HepG2 (cell line): ENCODE data around the gene CSNK2A1. TPM values are rescaled to one million over a fixed set of nuclear protein-coding genes. Genes with fewer than 3 reads are reported as not detected.

Experiments
- CBX5 ChIP-seq: sonication (generic); formaldehyde crosslinking; IDR thresholded peaks from 2 replicates; pipeline ENCODE4 v1.4.0; 2020; ENCODE audit warnings: missing genetic modification reagents, borderline replicate concordance
- CCDC6 ChIP-seq: sonication (generic); formaldehyde crosslinking; IDR thresholded peaks from 2 replicates; pipeline ENCODE4 v1.8.1; 2022; ENCODE audit warnings: mild to moderate bottlenecking, missing genetic modification reagents, moderate library complexity
- ELF3 ChIP-seq: IDR thresholded peaks from 2 replicates; pipeline ENCODE4 v1.6.1; 2016; ENCODE audit warnings: missing genetic modification reagents, missing compliant biosample characterization
- FOXO1 ChIP-seq: sonication (generic); formaldehyde crosslinking; IDR thresholded peaks from 2 replicates; pipeline ENCODE4 v1.4.0; 2020; ENCODE audit warnings: missing genetic modification reagents
- KDM6A ChIP-seq: IDR thresholded peaks from 2 replicates; pipeline ENCODE4 v1.6.1; 2016; ENCODE audit warnings: low read depth
- KLF13 ChIP-seq: sonication (generic); formaldehyde crosslinking; IDR thresholded peaks from 2 replicates; pipeline ENCODE4 v1.4.0; 2020; ENCODE audit warnings: mild to moderate bottlenecking, missing genetic modification reagents
- MBD4 ChIP-seq: IDR thresholded peaks from 2 replicates; pipeline ENCODE4 v1.6.1; 2012; ENCODE audit warnings: low read length, inconsistent platforms, borderline replicate concordance
- MIER3 ChIP-seq: IDR thresholded peaks from 2 replicates; pipeline ENCODE4 v1.6.1; 2016; ENCODE audit warnings: missing compliant biosample characterization, borderline replicate concordance
- SOX5 ChIP-seq: IDR thresholded peaks from 2 replicates; pipeline ENCODE4 v1.6.1; 2016; ENCODE audit warnings: borderline replicate concordance
- TMF1 ChIP-seq: sonication (generic); formaldehyde crosslinking; IDR thresholded peaks from 2 replicates; pipeline ENCODE4 v1.8.1; 2022; ENCODE audit warnings: low read depth, missing genetic modification reagents
- ZNF24 ChIP-seq: fragments of 450-650 bp; IDR thresholded peaks from 2 replicates; pipeline ENCODE4 v1.6.1; 2017; ENCODE audit warnings: antibody characterized with exemption, mild to moderate bottlenecking
- ZNF253 ChIP-seq: sonication (generic); formaldehyde crosslinking; IDR thresholded peaks from 2 replicates; pipeline ENCODE4 v1.8.0; 2022; ENCODE audit warnings: mild to moderate bottlenecking, missing genetic modification reagents, borderline replicate concordance
- ZNF296 ChIP-seq: sonication (generic); formaldehyde crosslinking; conservative IDR thresholded peaks from 2 replicates; pipeline ENCODE4 v1.5.0; 2020; ENCODE audit warnings: mild to moderate bottlenecking, missing genetic modification reagents
- ZNF558 ChIP-seq: sonication (generic); formaldehyde crosslinking; IDR thresholded peaks from 2 replicates; pipeline ENCODE4 v1.9.0; 2022; ENCODE audit warnings: mild to moderate bottlenecking, missing genetic modification reagents, borderline replicate concordance
- ZSCAN30 ChIP-seq: sonication (generic); formaldehyde crosslinking; IDR thresholded peaks from 2 replicates; pipeline ENCODE4 v1.5.0; 2020; ENCODE audit warnings: mild to moderate bottlenecking, missing genetic modification reagents
- polyA plus RNA-seq, 8 experiments: library from polyadenylated mRNA; depleted of rRNA in 3 of 8; stranded (reverse) in 7 of 8; unstranded in 1 of 8; fragments of >200 nt; fragmentation: Illumina TruSeq in 4 of 8; extraction: Trizol in 4 of 8; gene quantifications; 2 replicates each; pipeline versions ENCODE4 v1.2.1 to v1.2.3, GENCODE V29; 2011 to 2016; ENCODE audit warnings: low read depth in 4 of 8, missing spikeins in 1 of 8, mixed read lengths in 1 of 8; ENCODE audit not compliant: insufficient read depth in 1 of 8
- total RNA-seq, 5 experiments: library from RNA; depleted of rRNA; stranded (reverse); fragments of >200 nt; fragmentation: Illumina TruSeq; extraction: Trizol; gene quantifications; 2 replicates each; pipeline ENCODE4 v1.2.3, GENCODE V29; 2016; ENCODE audit warnings: low read depth in 1 of 5
- TF ChIP-seq, protein P1 (sequence below): sonication (generic); formaldehyde crosslinking; IDR thresholded peaks from 2 replicates; pipeline ENCODE4 v1.9.0; 2021; ENCODE audit warnings: mild to moderate bottlenecking, missing genetic modification reagents
- TF ChIP-seq, protein P2 (sequence below): sonication (generic); formaldehyde crosslinking; IDR thresholded peaks from 2 replicates; pipeline ENCODE4 v1.5.0; 2020; ENCODE audit warnings: missing genetic modification reagents
- TF ChIP-seq, protein P3 (sequence below): sonication (generic); formaldehyde crosslinking; IDR thresholded peaks from 2 replicates; pipeline ENCODE4 v1.5.1; 2020; ENCODE audit warnings: mild to moderate bottlenecking, missing genetic modification reagents

Gene CSNK2A1
- total and polyA plus RNA-seq, 2 of the 13 experiments (the other 11 are each of a cell fraction or from before 2014, with no cell fraction given) = 153 to 231 TPM

DNA sequence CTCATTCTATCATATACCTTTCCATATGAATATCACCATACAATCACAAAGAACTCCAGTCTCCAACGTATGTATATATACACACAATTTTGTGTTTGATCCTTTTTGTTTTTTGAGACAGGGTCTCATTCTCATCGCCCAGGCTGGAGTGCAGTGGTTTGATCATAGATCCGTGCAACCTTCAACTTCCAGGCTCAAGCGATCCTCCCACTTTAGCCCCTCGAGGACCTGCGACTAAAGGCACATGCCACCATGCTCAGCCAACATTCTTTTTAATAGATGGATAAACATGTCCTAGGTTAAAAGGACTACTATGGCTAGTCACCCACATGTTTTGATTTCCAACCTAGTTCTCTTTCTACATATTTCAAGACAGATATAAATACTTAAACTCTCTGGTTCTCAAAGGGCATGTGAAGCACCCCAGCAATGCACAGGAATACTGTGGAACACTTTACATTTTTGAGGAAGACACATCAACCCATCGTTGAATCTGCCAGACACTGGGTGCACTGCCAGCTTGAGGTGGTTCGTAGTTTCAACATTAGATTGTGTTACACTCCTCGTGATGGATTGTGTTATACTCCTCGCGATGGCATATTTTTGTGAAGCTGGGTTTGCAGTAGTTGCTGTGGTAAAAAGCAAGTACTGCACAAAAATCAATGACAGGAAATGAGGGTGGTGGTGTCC, 40.4 kb downstream of the CSNK2A1 start (continued):
- TF ChIP-seq TMF1 (CRISPR knock-in tag) = no peak
- no peak for TF ChIP-seq MBD4
- TF ChIP-seq, protein P1, sequence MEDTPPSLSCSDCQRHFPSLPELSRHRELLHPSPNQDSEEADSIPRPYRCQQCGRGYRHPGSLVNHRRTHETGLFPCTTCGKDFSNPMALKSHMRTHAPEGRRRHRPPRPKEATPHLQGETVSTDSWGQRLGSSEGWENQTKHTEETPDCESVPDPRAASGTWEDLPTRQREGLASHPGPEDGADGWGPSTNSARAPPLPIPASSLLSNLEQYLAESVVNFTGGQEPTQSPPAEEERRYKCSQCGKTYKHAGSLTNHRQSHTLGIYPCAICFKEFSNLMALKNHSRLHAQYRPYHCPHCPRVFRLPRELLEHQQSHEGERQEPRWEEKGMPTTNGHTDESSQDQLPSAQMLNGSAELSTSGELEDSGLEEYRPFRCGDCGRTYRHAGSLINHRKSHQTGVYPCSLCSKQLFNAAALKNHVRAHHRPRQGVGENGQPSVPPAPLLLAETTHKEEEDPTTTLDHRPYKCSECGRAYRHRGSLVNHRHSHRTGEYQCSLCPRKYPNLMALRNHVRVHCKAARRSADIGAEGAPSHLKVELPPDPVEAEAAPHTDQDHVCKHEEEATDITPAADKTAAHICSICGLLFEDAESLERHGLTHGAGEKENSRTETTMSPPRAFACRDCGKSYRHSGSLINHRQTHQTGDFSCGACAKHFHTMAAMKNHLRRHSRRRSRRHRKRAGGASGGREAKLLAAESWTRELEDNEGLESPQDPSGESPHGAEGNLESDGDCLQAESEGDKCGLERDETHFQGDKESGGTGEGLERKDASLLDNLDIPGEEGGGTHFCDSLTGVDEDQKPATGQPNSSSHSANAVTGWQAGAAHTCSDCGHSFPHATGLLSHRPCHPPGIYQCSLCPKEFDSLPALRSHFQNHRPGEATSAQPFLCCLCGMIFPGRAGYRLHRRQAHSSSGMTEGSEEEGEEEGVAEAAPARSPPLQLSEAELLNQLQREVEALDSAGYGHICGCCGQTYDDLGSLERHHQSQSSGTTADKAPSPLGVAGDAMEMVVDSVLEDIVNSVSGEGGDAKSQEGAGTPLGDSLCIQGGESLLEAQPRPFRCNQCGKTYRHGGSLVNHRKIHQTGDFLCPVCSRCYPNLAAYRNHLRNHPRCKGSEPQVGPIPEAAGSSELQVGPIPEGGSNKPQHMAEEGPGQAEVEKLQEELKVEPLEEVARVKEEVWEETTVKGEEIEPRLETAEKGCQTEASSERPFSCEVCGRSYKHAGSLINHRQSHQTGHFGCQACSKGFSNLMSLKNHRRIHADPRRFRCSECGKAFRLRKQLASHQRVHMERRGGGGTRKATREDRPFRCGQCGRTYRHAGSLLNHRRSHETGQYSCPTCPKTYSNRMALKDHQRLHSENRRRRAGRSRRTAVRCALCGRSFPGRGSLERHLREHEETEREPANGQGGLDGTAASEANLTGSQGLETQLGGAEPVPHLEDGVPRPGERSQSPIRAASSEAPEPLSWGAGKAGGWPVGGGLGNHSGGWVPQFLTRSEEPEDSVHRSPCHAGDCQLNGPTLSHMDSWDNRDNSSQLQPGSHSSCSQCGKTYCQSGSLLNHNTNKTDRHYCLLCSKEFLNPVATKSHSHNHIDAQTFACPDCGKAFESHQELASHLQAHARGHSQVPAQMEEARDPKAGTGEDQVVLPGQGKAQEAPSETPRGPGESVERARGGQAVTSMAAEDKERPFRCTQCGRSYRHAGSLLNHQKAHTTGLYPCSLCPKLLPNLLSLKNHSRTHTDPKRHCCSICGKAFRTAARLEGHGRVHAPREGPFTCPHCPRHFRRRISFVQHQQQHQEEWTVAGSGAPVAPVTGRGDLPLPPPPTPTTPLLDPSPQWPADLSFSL = no peak
- no peak for TF ChIP-seq CCDC6 (CRISPR knock-in tag)
- no peak for TF ChIP-seq KLF13 (CRISPR knock-in tag)
- no peak for TF ChIP-seq KDM6A
- TF ChIP-seq ELF3 (CRISPR knock-in tag) = no peak
- no peak for TF ChIP-seq MIER3 (CRISPR knock-in tag)
- TF ChIP-seq, protein P2, sequence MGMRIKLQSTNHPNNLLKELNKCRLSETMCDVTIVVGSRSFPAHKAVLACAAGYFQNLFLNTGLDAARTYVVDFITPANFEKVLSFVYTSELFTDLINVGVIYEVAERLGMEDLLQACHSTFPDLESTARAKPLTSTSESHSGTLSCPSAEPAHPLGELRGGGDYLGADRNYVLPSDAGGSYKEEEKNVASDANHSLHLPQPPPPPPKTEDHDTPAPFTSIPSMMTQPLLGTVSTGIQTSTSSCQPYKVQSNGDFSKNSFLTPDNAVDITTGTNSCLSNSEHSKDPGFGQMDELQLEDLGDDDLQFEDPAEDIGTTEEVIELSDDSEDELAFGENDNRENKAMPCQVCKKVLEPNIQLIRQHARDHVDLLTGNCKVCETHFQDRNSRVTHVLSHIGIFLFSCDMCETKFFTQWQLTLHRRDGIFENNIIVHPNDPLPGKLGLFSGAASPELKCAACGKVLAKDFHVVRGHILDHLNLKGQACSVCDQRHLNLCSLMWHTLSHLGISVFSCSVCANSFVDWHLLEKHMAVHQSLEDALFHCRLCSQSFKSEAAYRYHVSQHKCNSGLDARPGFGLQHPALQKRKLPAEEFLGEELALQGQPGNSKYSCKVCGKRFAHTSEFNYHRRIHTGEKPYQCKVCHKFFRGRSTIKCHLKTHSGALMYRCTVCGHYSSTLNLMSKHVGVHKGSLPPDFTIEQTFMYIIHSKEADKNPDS (CRISPR knock-in tag) = 0 out of 2 replicates have a peak, but pooled peaks have one; percentile 25
- TF ChIP-seq SOX5 = no peak
- no peak for TF ChIP-seq ZNF558 (CRISPR knock-in tag)
- no peak for TF ChIP-seq ZNF24
- no peak for TF ChIP-seq ZSCAN30
- TF ChIP-seq ZNF253 (CRISPR knock-in tag) = 0 out of 2 replicates have a peak, but pooled peaks have one; percentile 36
- TF ChIP-seq, protein P3, sequence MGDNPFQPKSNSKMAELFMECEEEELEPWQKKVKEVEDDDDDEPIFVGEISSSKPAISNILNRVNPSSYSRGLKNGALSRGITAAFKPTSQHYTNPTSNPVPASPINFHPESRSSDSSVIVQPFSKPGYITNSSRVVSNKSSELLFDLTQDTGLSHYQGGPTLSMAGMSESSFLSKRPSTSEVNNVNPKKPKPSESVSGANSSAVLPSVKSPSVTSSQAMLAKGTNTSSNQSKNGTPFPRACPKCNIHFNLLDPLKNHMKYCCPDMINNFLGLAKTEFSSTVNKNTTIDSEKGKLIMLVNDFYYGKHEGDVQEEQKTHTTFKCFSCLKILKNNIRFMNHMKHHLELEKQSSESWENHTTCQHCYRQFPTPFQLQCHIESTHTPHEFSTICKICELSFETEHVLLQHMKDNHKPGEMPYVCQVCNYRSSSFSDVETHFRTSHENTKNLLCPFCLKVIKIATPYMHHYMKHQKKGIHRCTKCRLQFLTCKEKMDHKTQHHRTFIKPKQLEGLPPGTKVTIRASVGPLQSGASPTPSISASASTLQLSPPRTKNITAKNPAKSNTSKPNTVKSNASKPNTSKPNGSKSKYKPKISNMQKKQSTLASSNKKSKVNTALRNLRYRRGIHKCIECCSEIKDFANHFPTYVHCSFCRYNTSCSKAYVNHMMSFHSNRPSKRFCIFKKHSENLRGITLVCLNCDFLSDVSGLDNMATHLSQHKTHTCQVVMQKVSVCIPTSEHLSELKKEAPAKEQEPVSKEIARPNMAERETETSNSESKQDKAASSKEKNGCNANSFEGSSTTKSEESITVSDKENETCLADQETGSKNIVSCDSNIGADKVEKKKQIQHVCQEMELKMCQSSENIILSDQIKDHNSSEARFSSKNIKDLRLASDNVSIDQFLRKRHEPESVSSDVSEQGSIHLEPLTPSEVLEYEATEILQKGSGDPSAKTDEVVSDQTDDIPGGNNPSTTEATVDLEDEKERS (CRISPR knock-in tag) = no peak
- no peak for TF ChIP-seq ZNF296 (CRISPR knock-in tag)
- no peak for TF ChIP-seq CBX5 (CRISPR knock-in tag)
- no peak for TF ChIP-seq FOXO1
